Skeletal muscle tissue (tissue), 4 donors: ENCODE measurements around the gene CALR3. TPM values are rescaled to one million over a fixed set of nuclear protein-coding genes. Genes with fewer than 3 reads are reported as not detected.
"Not testable (repeated sequence)": the region's sequence is repeated elsewhere in the genome, so short reads cannot be mapped to it uniquely, and the experiment has no call there.

Experiments
- H3K27ac ChIP-seq: one replicate; pipeline ENCODE4 v1.7.0; 2013; ENCODE audit warnings: mild to moderate bottlenecking, low read depth, low read length, inconsistent platforms
- H3K27me3 ChIP-seq, 3 donors: one replicate each; pipeline ENCODE4 v1.7.0; 2013; ENCODE audit warnings: low read length in 3 of 3; ENCODE audit not compliant: control insufficient read depth in 3 of 3, insufficient read depth in 3 of 3
- H3K36me3 ChIP-seq, 3 donors: one replicate each; pipeline ENCODE4 v1.7.0; 2013; ENCODE audit warnings: low read length in 3 of 3; ENCODE audit not compliant: control insufficient read depth in 3 of 3, insufficient read depth in 3 of 3
- H3K4me1 ChIP-seq, 3 donors: one replicate each; pipeline ENCODE4 v1.7.0; 2013; ENCODE audit warnings: low read length in 3 of 3, mild to moderate bottlenecking in 3 of 3; ENCODE audit not compliant: control insufficient read depth in 3 of 3, insufficient read depth in 3 of 3
- H3K4me3 ChIP-seq, 3 donors: one replicate each; pipeline ENCODE4 v1.7.0; 2013; ENCODE audit warnings: low read length in 3 of 3
- H3K9ac ChIP-seq, 3 donors: one replicate each; pipeline ENCODE4 v1.7.0; 2013; ENCODE audit warnings: low read length in 3 of 3, mild to moderate bottlenecking in 3 of 3, moderate library complexity in 2 of 3, low read depth in 1 of 3
- H3K9me3 ChIP-seq, 3 donors: one replicate each; pipeline ENCODE4 v1.7.0; 2013; ENCODE audit warnings: low read length in 3 of 3; ENCODE audit not compliant: control insufficient read depth in 3 of 3
- total RNA-seq: library from RNA; depleted of rRNA; stranded (reverse); fragments of >200 nt; gene quantifications from one replicate; pipeline ENCODE4 v1.2.3, GENCODE V29; 2014
- donor health status: Osteomylitis.

CALR3 gene
- total RNA-seq, 1 donor from 2014 or later = under 0.01 TPM

- Histone ChIP-seq H3K4me1 (no peaks in the 10 kb centered on the region), H3K27me3 (no peaks in the 10 kb centered on the region), H3K27ac (no peak overlapping the region), H3K9me3 (no peaks in the 10 kb centered on the region), H3K36me3 (peaks cover 61 to 63% (median 61%) of the 10 kb centered on the region in 3 donors), H3K9ac (no peak overlapping the region), H3K4me3 (no peak overlapping the region)
These were observed 21.1 kb upstream of the CALR3 start for GRCh38 chr19:16516923-16517610.

GRCh38 chr19:16516381-16516780 is 20.4 kb upstream of the CALR3 start:
- Histone ChIP-seq H3K27me3 (no peaks in the 10 kb centered on the region), H3K27ac (no peak overlapping the region), H3K9ac (no peak overlapping the region), H3K9me3 (no peaks in the 10 kb centered on the region), H3K36me3 (peaks cover 55 to 60% (median 58%) of the 10 kb centered on the region in 3 donors), H3K4me3 (no peak overlapping the region), H3K4me1 (no peaks in the 10 kb centered on the region)

GRCh38 chr19:16514383-16515019 is 18.5 kb upstream of the CALR3 start:
- no peaks in the 10 kb centered on the region for H3K4me1 ChIP-seq
- H3K9me3 ChIP-seq = no peaks in the 10 kb centered on the region
- peaks cover 39 to 53% (median 50%) of the 10 kb centered on the region in 3 donors for H3K36me3 ChIP-seq
- no peaks in the 10 kb centered on the region for H3K27me3 ChIP-seq
- no peak overlapping the region for H3K27ac ChIP-seq
- H3K4me3 ChIP-seq = no peak overlapping the region
- no peak overlapping the region for H3K9ac ChIP-seq

GRCh38 chr19:16512611-16513010 is 16.6 kb upstream of the CALR3 start:
- H3K27me3 ChIP-seq, H3K4me3 ChIP-seq, H3K4me1 ChIP-seq, H3K9ac ChIP-seq, H3K27ac ChIP-seq, H3K9me3 ChIP-seq: not testable (repeated sequence)
- H3K36me3 ChIP-seq = peaks cover 24 to 41% (median 40%) of the 10 kb centered on the region in 3 donors

GRCh38 chr19:16509141-16510061 is 13.4 kb upstream of the CALR3 start:
- H3K36me3 ChIP-seq = peaks cover 9 to 30% (median 27%) of the 10 kb centered on the region in 3 donors
- no peak overlapping the region for H3K27ac ChIP-seq

GRCh38 chr19:16508546-16508945 is 12.6 kb upstream of the CALR3 start:
- H3K9ac ChIP-seq = no peak overlapping the region
- H3K4me3 ChIP-seq = no peak overlapping the region
- H3K4me1 ChIP-seq = peaks cover 0 to 3% (median 0%) of the 10 kb centered on the region in 3 donors
- no peak overlapping the region for H3K27ac ChIP-seq
- no peaks in the 10 kb centered on the region for H3K27me3 ChIP-seq
- peaks cover 14 to 31% (median 31%) of the 10 kb centered on the region in 3 donors for H3K36me3 ChIP-seq
- H3K9me3 ChIP-seq = no peaks in the 10 kb centered on the region

More at GRCh38 chr19:16509141-16510061, 13.4 kb upstream of the CALR3 start:
- Histone ChIP-seq H3K4me1 (peaks cover 0 to 3% (median 0%) of the 10 kb centered on the region in 3 donors), H3K27me3 (no peaks in the 10 kb centered on the region), H3K9me3 (no peaks in the 10 kb centered on the region), H3K9ac (no peak overlapping the region), H3K4me3 (no peak overlapping the region)

- Histone ChIP-seq H3K27me3 (no peaks in the 10 kb centered on the region), H3K27ac (no peak overlapping the region), H3K36me3 (peaks cover 16 to 33% (median 30%) of the 10 kb centered on the region in 3 donors)
These were observed 11.0 kb upstream of the CALR3 start for GRCh38 chr19:16506961-16507360.

GRCh38 chr19:16506161-16506560 is 10.2 kb upstream of the CALR3 start:
- H3K27ac ChIP-seq, H3K27me3 ChIP-seq, H3K9ac ChIP-seq, H3K4me3 ChIP-seq, H3K4me1 ChIP-seq, H3K9me3 ChIP-seq: not testable (repeated sequence)
- peaks cover 16 to 34% (median 29%) of the 10 kb centered on the region in 3 donors for H3K36me3 ChIP-seq

More at GRCh38 chr19:16506961-16507360, 11.0 kb upstream of the CALR3 start:
- Histone ChIP-seq H3K4me3 (no peak overlapping the region), H3K9me3 (no peaks in the 10 kb centered on the region), H3K9ac (peak overlapping the region in 1 of 3 donors; percentile 40), H3K4me1 (peaks cover 0 to 3% (median 0%) of the 10 kb centered on the region in 3 donors)

GRCh38 chr19:16504271-16504670 is 8.3 kb upstream of the CALR3 start:
- Histone ChIP-seq H3K4me3 (no peak overlapping the region), H3K27ac (no peak overlapping the region), H3K9ac (no peak overlapping the region), H3K4me1 (peaks cover 0 to 3% (median 0%) of the 10 kb centered on the region in 3 donors), H3K36me3 (peaks cover 13 to 30% (median 15%) of the 10 kb centered on the region in 3 donors), H3K27me3 (no peaks in the 10 kb centered on the region), H3K9me3 (no peaks in the 10 kb centered on the region)
